LNCaP clone FGC (cell line): ENCODE measurements around the gene OSBPL2.

Experiments used
- DNase-seq: peaks from one replicate; pipeline ENCODE4 v3.0.0-alpha.2; 2011; ENCODE audit warnings: low read depth
- H3K4me3 ChIP-seq: 2 replicates; pipeline ENCODE4 v1.5.1; 2011; ENCODE audit warnings: mild to moderate bottlenecking, low read depth, low read length, control low read depth
- TF ChIP-seq, protein P1 (sequence below): IDR thresholded peaks from 2 replicates; pipeline ENCODE4 v1.5.1; 2012; ENCODE audit warnings: mild to moderate bottlenecking; ENCODE audit not compliant: control insufficient read depth, insufficient read depth; ENCODE audit errors: extremely low read depth

OSBPL2 gene

GRCh38 chr20:62309198-62309944 is 71.0 kb downstream of the OSBPL2 start:
- TF ChIP-seq, protein P1, sequence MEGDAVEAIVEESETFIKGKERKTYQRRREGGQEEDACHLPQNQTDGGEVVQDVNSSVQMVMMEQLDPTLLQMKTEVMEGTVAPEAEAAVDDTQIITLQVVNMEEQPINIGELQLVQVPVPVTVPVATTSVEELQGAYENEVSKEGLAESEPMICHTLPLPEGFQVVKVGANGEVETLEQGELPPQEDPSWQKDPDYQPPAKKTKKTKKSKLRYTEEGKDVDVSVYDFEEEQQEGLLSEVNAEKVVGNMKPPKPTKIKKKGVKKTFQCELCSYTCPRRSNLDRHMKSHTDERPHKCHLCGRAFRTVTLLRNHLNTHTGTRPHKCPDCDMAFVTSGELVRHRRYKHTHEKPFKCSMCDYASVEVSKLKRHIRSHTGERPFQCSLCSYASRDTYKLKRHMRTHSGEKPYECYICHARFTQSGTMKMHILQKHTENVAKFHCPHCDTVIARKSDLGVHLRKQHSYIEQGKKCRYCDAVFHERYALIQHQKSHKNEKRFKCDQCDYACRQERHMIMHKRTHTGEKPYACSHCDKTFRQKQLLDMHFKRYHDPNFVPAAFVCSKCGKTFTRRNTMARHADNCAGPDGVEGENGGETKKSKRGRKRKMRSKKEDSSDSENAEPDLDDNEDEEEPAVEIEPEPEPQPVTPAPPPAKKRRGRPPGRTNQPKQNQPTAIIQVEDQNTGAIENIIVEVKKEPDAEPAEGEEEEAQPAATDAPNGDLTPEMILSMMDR, result no peak
- H3K4me3 ChIP-seq, result no peak overlapping the region
- DNase-seq, result no peak

DNA sequence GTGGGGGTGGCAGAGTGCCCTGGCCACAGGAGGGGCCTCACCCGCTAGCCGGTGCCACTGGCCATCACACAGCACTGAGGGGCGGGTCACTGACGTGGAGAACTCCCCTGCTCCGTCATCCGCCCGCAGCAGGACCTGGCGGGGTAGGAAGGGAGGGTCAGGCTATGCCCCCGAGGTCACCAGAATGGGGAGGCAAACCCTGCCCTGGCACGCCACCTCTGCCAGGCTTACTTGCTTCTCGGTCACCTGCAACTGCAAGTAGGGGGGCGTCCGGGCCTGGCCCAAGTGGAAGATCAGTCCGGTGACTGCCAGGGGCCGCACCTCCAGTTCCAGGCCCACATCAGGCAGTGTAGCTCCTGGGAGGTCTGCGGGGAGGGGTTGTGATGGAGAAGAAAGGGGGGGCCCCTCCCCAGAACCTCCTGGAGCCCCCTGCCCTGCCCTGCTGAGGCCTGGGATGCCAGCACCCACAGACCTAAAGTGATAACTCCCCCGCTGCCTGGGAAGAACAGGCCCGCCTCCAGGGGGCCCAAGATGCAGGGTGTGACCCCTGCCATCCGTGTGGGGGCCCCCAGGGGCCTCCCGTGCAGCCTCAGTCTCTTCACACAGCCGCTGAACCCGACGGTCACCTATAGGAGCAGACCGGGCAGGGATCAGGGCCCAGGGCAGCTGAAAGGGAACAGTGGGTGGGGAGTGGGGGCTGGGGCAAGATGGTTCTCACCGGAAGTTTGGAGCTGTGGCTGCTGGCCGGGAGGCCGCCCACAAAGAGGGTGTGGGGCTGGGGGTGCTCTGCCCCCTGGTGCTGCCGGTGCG is 71.8 kb downstream of the OSBPL2 start:
- TF ChIP-seq, protein P1, result no peak
- DNase-seq, result no peak
- H3K4me3 ChIP-seq, result no peak overlapping the region

DNA sequence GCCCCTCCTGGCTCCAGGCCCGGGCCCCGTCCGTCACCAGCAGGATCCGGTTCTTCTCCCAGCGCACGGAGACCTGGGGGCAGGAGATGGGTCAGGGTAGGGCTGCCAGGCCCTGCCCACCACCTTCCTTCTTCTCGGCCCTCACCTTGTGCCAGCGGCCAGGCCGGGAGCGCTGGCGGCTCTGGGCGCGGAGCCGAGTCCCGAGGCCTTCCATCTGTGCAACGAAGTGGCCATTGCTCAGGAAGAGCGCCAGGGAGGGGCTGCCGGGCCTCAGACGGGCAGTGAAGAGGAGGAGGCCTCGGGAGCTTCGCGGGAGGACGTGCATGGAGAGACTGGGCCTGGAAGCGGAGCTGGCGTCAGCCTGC is 72.4 kb downstream of the OSBPL2 start:
- no peak for DNase-seq
- no peak overlapping the region for H3K4me3 ChIP-seq
- TF ChIP-seq, protein P1, result no peak

- TF ChIP-seq, protein P1, result no peak
- DNase-seq, result no peak
- H3K4me3 ChIP-seq, result no peak overlapping the region
Observed at GRCh38 chr20:62311150-62311549, 72.8 kb downstream of the OSBPL2 start.

DNA sequence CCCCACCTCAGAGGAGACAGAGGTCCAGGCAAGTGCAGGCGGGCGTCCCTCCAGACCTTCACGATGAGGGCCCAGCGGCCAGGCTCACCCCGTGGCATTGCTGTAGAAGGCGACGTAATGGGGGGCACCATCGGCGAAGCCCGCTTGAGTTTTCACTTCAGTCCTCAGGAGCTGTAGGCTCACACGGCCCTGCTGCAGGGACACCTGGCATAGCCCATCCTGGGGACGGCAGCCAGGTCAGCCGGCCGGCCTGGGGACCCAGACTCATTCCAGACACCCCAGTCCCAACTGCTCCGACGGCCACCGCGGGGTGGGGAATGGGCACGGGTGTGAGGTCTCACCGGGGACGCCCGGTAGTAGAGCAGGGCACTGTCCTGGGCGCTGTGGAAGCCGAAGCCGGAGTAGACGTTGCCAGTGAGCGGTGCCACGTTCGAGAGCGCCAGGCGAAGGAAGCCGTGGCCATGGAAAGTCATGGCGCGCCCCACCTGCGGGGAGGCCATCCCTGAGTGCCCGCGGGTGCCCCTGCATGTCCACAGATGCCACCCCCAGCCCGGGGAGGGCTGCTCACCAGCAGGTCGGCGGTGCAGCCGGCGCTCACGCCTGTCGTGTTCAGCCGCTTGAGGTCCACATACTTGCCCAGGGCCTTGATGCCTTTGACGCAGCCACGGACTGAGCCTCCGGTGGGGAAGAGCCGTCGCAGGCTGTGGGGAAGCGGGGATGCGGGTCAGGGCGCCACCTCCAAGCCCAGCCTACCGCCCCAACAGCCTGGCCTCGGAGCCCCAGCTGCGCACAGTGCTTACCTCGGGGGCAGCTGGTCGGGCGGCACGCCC is 73.7 kb downstream of the OSBPL2 start:
- H3K4me3 ChIP-seq, result no peak overlapping the region
- DNase-seq, result no peak
- TF ChIP-seq, protein P1, result no peak

GRCh38 chr20:62312662-62312977 is 74.3 kb downstream of the OSBPL2 start:
- no peak overlapping the region for H3K4me3 ChIP-seq
- TF ChIP-seq, protein P1, result no peak
- DNase-seq, result no peak
